Hematopoietic multipotent progenitor cell treated with erythropoietin and hydrocortisone succinate and interleukin-3 and kit ligand, for 17 days (in vitro differentiated cells): ENCODE data around the gene ANKRD10.
A peak's percentile ranks its signal among the peaks of the same experiment; 100 is the strongest.
"Not testable (repeated sequence)": the region's sequence is repeated elsewhere in the genome, so short reads cannot be mapped to it uniquely, and the experiment has no call there.

Experiments used
- DNase-seq: peaks from one replicate; pipeline ENCODE4 v3.0.0-alpha.2; 2015; ENCODE audit warnings: low spot score

ANKRD10 gene

GRCh38 chr13:110915057-110915873 is at the start of gene ANKRD10:
ANKRD10 (minus strand) TSS chr13:110915069; CDS start chr13:110914934, 135 bp downstream.
- DNase-seq, result peak; percentile 97

- DNase-seq, result no peak
Measured at GRCh38 chr13:110964229-110965037, 49.6 kb upstream of the ANKRD10 start.

- no peak for DNase-seq
Measured at GRCh38 chr13:110963554-110963970, 48.7 kb upstream of the ANKRD10 start.

- DNase-seq, result no peak
Measured at GRCh38 chr13:110961959-110962358, 47.1 kb upstream of the ANKRD10 start.

GRCh38 chr13:110960204-110960603 is 45.3 kb upstream of the ANKRD10 start:
- DNase-seq, result no peak

- no peak for DNase-seq
Measured at GRCh38 chr13:110957931-110958330, 43.1 kb upstream of the ANKRD10 start.

- DNase-seq, result no peak
Measured at GRCh38 chr13:110957181-110957884, 42.5 kb upstream of the ANKRD10 start.

- not testable (repeated sequence) for DNase-seq
Measured at GRCh38 chr13:110956216-110956615, 41.3 kb upstream of the ANKRD10 start.

- DNase-seq, result not testable (repeated sequence)
Measured at GRCh38 chr13:110955608-110956007, 40.7 kb upstream of the ANKRD10 start.

GRCh38 chr13:110955072-110955503 is 40.2 kb upstream of the ANKRD10 start:
- DNase-seq, result not testable (repeated sequence)

GRCh38 chr13:110954533-110954920 is 39.7 kb upstream of the ANKRD10 start:
- DNase-seq, result not testable (repeated sequence)

- no peak for DNase-seq
Measured at GRCh38 chr13:110953833-110954532, 39.1 kb upstream of the ANKRD10 start.

- DNase-seq, result no peak
Measured at GRCh38 chr13:110953416-110953815, 38.5 kb upstream of the ANKRD10 start.

GRCh38 chr13:110952135-110952534 is 37.3 kb upstream of the ANKRD10 start:
- not testable (repeated sequence) for DNase-seq

- DNase-seq, result no peak
Measured at GRCh38 chr13:110950819-110951570, 36.1 kb upstream of the ANKRD10 start.

- no peak for DNase-seq
Measured at GRCh38 chr13:110950356-110950755, 35.5 kb upstream of the ANKRD10 start.

GRCh38 chr13:110949628-110950027 is 34.8 kb upstream of the ANKRD10 start:
- DNase-seq, result no peak

- no peak for DNase-seq
Measured at GRCh38 chr13:110949116-110949515, 34.2 kb upstream of the ANKRD10 start.

- not testable (repeated sequence) for DNase-seq
Measured at GRCh38 chr13:110947338-110947737, 32.5 kb upstream of the ANKRD10 start.

GRCh38 chr13:110945928-110946570 is 31.2 kb upstream of the ANKRD10 start:
- no peak for DNase-seq
